HG03378 (cell line): Measurements from ENCODE around the gene CFAP47.
"Not testable (repeated sequence)": the region's sequence is repeated elsewhere in the genome, so short reads cannot be mapped to it uniquely, and the experiment has no call there.

Source experiments
- ATAC-seq: cut with Tn5 transposase; IDR thresholded peaks from one replicate; pipeline ENCODE4 v1.9.1; 2021; ENCODE audit warnings: mild to moderate bottlenecking, moderate library complexity; ENCODE audit not compliant: unreplicated experiment

The CFAP47 gene

GRCh38 chrX:35919536-35920309, at the start of gene CFAP47:
Gene CFAP47, plus strand, starts transcription at chrX:35919734. Its CDS starts 66 bp downstream, at chrX:35919800.
- no peak for ATAC-seq

- ATAC-seq: no peak
Measured at GRCh38 chrX:35880601-35881000, 38.9 kb upstream of the CFAP47 start.

DNA sequence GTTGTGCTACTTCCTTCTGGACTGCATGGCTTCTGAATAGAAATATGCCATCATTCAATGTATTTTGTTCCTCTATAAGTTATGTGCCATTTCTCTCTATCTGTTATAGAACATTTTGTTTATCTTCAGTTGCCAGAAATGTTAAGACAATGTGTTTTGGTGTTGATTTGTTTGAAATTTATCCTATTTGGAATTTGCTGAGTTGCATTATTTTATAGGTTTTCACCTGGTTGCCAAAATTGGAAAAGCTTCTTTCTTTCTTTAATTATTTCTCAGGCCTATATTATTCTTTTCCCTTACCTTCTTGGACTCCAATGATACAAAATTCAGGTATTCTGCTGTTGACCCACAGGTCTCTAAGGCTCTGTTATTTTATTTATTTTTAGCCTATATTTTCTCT, 33.4 kb upstream of the CFAP47 start:
- ATAC-seq: no peak

DNA sequence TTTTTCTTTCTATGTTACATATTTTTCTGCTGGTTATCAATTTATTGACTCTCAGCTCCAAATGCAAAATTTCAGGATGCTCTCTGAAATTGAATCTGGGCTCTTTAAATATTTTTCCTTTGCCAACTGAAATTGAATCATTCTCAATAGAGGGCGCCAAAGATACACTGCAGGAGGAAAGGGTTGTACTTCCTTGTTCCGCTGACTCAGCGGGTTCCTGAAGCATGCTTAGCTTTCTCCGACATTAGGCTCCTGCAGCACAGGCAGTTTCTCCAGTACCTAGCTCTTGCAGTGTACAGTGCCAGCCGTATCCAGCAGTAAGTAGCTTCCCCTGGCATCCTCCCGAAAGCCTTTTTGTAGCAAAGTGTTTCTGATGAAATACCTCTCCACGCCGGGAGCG, 28.8 kb upstream of the CFAP47 start:
- no peak for ATAC-seq

DNA sequence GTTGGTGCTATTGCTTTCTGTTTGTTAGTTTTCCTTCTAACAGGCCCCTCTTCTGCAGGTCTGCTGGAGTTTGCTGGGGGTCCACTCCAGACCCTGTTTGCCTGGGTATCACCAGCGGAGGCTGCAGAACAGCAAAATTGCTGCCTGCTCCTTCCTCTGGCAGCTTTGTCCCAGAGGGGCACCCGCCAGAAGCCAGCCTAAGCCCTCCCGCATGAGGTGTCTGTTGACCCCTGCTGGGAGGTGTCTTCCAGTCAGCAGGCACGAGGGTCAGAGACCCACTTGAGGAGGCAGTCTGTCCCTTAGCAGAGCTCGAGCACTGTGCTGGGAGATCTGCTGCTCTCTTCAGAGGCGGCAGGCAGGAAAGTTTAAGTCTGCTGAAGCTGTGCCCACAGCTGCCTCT, 67.3 kb downstream of the CFAP47 start:
- ATAC-seq: not testable (repeated sequence)

DNA sequence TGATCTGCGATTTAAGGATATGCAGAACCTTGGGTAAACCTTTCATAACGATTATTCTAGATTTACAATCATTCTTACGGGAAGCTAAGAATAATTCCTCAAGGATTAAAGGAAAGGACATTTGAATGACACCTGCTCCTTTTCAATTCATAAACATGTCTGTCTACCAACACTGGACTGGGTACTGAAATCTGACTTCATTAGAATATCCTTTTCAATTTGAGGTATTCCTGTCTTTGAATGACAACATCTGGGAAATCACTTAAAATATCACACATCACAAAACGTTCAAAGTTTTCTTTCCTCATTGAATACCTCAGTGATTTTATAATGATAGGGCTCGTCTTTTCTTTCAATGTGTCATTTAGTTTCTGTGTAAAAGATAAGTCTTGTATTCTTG, 87.7 kb downstream of the CFAP47 start:
- ATAC-seq: no peak

DNA sequence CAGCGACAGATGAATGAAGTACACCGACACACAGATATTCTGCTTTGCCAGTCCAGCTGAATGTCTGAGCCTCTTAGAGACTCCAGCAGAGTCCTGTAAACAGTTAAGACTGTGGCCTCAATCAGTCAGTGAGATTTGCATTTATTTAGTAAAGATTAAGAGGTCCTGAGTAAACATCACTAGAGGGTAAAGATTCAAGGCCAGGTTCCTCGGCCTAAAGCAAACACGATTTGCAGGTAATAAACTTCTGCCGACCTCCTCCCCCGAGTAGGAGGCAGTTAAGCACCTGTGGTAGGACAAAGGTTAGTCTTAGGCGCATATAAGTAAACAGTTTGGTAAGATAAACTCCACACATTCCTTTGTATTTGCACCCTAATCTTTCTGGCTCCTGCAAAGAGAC, 99.6 kb downstream of the CFAP47 start:
- no peak for ATAC-seq

DNA sequence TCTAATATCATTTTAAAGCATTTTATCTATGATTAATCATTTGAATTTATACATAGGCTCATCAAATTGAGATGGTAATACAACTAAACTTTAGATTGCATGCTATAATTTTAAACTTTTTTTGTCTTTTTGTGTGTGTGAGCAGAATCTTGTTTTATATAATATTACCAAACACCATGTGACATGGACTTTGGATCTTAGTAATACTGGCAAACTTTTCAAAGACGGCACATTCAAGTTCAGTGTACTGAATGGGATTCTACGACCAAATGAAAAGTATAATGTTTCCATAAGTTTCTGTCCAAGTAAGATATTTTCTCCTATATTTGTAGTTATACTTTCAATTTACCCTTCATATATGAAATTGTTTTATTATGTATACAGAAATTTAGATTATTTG, 116.0 kb downstream of the CFAP47 start:
- no peak for ATAC-seq

- ATAC-seq: no peak
Measured at GRCh38 chrX:36062778-36063177, 143.2 kb downstream of the CFAP47 start.

GRCh38 chrX:36071061-36071460, 151.5 kb downstream of the CFAP47 start:
- no peak for ATAC-seq

- not testable (repeated sequence) for ATAC-seq
Measured at GRCh38 chrX:36075009-36075408, 155.5 kb downstream of the CFAP47 start.

- no peak for ATAC-seq
Measured at GRCh38 chrX:36083256-36083655, 163.7 kb downstream of the CFAP47 start.

GRCh38 chrX:36087366-36087765, 167.8 kb downstream of the CFAP47 start:
- ATAC-seq: no peak

DNA sequence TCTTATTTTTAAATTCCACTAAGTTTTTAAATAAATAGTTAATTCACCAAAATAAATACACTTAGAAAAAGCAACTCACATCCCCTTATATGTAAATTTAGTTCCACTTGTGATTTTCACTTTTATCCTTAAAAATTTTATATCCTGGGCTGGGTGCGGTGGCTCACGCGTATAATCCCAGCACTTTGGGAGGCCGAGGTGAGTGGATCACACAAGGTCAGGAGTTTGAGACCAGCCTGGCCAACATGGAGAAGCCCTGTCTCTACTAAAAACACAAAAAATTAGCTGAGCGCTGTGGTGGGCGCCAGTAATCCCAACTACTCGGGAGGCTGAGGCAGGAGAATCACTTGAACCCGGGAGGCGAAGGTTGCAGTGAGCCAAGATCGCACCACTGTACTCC, 169.4 kb downstream of the CFAP47 start:
- not testable (repeated sequence) for ATAC-seq

- no peak for ATAC-seq
Measured at GRCh38 chrX:36102425-36102824, 182.9 kb downstream of the CFAP47 start.

- no peak for ATAC-seq
Measured at GRCh38 chrX:36116222-36116621, 196.7 kb downstream of the CFAP47 start.

DNA sequence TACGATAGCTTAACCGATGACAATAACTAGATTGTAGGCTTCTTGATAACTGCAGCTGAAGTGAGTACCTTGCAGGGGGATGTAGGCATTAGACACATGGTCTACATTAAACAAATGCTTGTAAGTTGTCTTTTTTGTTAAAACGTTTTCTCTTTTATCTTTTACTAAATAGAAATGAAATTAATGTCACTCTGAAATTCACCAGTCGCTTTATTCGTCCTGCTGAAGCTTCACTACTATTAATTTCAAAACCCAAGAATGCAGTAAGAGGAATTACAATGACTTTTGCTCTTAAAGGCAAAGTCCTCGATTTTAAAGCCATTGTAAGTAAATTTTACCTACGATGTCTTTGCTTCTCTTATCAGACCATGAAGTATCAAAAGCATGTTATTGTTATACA, 239.7 kb downstream of the CFAP47 start:
- ATAC-seq: no peak

- ATAC-seq: no peak
Measured at GRCh38 chrX:36160081-36160480, 240.5 kb downstream of the CFAP47 start.

GRCh38 chrX:36198575-36198974, 279.0 kb downstream of the CFAP47 start:
- ATAC-seq: no peak

DNA sequence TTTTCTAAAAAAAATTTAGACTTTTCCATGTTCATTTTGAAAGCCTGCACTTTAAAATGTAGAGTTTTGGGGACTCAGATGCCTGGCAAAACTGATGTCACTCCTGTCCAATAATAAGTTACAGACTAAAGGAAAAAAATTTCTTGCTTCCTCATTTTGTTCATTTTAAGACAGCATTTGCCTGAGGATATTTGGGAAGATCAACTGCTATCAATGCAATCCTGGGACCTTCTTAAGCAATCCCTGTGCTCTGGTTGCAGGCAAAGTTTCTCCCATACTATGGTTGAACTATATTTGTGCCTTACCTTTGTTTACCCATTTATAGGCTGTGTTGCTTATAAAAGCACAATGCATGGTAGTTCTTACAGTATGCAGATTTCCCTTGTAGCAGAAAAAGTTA, 280.4 kb downstream of the CFAP47 start:
- ATAC-seq: no peak

DNA sequence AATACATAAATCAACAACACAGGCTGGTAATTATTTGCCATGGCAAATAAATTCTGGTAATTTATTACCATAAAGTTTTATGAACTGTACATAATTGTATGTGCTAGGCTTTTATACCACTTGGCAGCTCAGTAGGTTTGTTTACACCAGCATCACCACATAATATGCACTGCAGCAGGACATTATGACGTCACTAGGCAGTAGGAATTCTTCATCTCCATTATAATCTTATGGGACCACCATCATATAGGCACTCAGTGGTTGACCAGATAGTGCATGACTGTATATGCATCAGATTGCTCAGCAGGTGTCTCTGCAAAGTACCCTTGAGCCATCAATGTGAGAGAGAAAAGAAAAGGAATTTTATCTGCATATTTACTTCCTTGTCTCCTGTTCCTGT, 295.4 kb downstream of the CFAP47 start:
- no peak for ATAC-seq

GRCh38 chrX:36218801-36219200, 299.3 kb downstream of the CFAP47 start:
- no peak for ATAC-seq
